Activated T-cell treated with anti-CD3 and anti-CD28 coated beads for 1 hour (primary cell): Measurements from ENCODE around the gene YTHDF2.
"Not testable (repeated sequence)": the region's sequence is repeated elsewhere in the genome, so short reads cannot be mapped to it uniquely, and the experiment has no call there.

Experiments used
- DNase-seq: peaks from one replicate; pipeline ENCODE4 v3.0.0-alpha.2; 2020; ENCODE audit warnings: low read depth

Gene YTHDF2

DNA sequence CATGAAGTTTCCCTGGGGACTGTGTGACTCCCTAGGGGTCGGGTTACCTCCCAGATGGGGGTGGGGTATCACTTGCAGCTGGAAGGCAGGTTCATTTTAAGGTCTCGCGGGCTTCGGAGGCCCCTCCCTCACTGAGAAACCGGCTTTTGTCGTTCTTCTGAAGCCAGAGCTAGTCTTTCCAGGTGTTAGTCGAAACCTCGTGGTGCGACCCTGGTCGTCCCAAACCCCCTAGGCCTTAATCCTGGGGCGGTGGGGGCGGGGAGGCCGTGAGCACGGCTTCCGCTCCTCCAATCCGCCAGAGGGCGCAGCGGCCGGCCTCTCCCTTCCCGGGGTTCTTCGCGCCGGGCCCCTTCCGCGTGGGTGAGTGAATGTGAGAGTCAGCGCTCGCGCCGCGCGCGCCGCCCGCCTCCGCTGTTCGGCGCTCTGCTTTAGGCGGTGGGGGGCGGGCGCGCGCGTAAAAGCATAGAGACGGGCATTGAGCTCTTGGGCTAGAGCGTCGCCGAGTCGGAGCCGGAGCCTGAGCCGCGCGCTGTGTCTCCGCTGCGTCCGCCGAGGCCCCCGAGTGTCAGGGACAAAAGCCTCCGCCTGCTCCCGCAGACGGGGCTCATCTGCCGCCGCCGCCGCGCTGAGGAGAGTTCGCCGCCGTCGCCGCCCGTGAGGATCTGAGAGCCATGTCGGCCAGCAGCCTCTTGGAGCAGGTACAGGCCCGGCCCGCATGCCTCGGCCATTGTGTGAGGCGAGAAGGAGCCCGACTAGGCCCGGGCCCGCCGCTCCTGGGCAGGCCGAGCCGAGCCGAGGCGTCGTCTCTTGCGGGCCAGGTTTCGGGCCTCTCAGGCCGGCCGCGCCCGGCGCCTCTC, at the start of gene YTHDF2:
Gene YTHDF2, plus strand, starts transcription at position 491 of the 857 bp plus-strand sequence. Its CDS starts 181 bp downstream, at position 672.
- peak; percentile 99 for DNase-seq

DNA sequence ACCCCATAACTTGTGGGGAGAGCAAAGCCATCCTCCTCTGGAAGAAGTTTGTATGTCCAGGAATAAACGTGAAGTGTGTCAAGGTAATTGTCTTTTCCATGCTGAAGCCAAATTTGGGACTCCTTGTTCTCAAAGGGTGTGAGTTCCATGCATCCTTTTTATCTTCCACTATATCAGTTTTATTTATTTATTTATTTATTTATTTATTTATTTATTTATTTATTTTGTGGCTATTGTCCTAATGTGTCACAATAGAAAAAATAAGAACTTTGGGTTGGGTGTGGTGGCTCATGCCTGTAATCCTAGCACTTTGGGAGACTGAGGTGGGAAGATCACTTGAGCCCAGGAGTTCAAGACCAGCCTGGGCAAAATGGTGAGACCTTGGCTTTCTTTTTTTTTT, 45.1 kb upstream of the YTHDF2 start:
- DNase-seq, result not testable (repeated sequence)

DNA sequence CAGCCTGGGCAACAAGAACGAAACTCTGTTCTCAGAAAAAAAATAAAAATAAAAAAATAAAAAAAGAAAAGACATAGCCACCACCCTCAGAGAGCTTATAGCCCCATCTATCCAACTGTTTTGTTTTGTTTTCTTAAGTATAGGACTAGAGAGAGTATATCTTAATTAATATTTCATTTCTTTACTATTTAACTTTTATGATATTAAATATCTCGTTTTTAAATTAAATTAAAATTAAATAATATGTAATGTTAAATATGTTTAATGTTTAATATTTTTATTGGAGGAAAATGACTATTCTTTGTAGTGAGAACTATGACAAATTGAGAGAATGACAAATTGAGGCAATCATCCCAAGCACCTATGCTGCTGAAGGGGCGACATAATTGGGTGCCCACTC, 33.1 kb upstream of the YTHDF2 start:
- DNase-seq, result no peak

DNA sequence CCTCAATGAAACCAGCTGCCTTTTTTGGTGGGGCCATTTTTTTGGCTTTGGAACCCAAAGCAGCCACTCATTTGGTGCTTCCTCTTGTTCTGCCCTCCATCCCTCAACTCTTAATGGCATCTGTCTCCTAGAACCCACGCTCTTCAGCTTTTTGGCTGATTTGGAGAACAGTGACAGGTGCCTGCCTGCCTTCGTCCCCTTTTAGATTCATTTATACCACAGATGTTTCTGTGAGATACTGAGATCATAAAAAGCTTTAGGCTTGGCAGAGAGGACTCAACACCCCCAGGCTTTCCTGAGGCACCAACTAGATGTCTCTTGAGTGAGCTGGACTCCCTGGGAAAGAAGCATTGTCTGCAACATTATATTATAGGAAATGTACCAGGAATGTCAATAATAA, 20.4 kb upstream of the YTHDF2 start:
- DNase-seq, result no peak

DNA sequence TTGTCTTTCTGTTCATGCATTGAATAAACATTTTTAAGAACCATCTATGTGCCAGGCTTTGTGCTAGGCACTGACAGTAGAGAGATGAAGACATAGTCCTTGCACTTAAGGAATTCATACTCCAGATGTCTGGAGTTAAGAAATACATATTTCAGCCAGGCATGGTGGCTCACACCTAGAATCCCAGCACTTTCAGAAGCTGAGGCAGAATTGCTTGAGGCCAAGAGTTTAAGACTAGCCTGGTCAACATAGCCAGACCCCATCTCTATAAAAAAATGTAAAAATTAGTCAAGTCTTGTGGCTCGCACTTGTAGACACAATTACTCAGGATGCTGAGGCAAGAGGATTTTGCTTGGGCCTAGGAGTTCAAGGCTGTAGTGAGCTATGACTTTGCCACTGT, 18.6 kb upstream of the YTHDF2 start:
- DNase-seq, result no peak

DNA sequence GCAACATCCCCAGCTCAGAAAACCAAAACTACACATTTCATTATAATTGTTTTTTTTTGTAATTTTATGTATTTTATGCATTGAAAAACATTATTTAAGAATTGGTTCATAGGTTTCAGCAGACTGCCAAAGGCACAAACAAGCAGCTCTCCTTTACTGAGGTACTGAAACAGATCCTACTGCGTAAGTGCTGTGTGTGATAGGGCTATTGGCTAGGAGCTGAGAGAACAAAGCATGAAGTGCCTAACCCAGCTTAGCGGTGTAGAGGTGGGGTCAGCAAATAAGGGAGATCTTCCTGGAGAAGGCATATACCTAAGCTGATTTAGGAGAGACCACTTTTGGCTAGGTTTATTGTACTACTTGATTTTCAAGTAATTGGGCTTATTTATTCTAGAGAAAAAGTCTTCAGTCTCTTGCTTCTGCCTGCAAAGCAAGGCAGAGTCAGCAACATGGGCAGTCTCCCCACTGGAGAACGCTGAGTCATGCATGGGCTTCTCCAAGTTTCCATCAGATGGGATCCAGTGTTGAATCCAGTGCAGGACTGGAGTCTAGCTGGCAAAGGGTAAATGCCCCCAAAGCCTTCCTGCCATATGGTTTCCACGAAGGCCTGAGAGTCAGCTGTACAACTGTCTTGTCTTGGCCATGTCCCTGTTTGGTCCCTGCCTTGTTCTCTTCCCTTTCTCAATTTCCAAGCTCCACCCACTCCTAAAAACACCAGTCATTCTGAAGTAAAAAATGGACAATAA, 18.0 kb upstream of the YTHDF2 start:
- no peak for DNase-seq

DNA sequence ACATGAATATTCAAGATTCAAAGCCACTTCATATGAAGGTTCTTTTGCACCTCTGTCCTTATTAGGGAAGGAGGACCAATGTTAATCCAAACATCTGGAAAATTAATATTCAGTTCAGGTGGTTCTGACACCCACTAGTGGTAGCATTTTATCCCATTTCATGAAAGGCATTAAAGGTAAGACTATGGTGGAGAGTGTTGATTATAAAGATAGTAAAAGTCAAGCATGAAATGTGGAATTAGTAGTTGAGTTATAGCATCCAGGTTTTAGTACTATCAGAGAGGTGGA, 17.5 kb upstream of the YTHDF2 start:
- DNase-seq, result no peak

DNA sequence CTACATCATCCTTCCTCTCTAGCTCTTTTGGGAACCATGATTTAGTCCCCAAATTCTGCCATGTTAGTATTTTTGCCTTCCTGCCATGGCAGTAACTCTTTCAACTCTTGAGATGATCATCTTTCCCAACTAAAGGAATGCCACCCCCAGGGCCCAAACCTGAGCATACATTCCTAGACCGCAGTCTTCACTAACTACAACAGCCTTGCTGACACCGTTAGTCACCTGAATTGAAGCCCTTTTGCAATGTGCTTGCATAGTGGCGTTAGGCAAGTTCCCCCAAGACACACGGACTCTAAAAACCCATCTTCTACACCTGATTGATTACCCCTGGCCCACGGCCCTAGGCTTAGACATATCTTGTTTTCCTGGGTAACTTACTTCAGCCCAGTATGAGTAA, 16.4 kb upstream of the YTHDF2 start:
- no peak for DNase-seq

DNA sequence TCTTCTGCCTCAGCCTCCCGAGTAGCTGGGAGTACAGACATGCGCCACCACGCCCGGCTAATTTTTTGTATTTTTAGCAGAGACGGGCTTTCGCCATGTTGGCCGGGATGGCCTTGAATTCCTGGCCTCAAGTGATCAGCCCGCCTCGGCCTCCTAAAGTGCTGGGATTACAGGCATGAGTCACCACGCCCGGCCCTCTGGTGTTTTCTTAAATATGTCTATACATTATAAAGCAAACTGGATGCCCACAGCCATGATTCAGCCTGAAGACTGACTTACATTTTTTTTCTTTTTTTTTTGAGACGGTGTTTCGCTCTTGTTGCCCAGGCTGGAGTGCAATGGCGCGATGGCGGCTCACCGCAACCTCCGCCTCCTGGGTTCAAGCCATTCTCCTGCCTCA, 14.8 kb upstream of the YTHDF2 start:
- DNase-seq, result not testable (repeated sequence)

DNA sequence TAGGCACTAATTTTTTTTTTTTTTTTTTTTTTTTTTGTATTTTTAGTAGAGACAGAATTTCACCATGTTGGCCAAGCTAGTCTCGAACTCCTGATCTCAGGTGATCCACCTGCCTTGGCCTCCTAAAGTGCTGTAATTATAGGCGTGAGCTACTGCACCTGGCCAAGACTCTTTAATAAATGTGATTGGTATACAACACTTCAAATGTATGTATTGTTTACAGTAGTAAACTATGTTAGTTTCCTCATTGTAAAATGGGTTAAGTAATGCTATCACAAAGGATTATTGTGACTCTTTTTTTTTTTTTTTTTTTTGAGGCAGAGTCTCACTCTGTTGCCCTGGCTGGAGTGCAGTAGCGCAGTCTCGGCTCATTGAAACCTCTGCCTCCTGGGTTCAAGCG, 11.4 kb upstream of the YTHDF2 start:
- not testable (repeated sequence) for DNase-seq

DNA sequence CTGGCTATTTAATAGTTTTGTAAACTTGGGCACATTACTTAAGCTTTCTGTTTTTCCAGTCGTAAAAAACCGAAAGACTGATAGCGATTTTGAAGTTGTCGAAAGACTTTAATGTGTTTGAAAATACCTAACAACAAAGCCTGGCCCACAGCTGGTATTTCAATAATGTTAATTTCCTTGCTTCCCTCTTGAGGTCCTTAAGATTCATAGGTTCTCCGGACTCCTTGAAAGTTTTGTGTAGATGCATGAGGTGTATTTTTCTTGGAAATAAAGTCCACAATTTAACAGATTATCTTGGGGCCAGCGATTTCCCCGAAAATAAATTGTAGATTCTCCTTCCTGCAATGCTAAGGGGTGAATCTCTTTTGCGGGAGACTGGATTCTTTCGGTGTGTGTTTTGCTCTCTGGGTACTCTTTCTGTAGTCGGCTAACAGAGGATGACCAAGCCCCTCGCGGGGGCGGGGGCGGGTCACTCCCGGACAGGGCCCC, 735 bp upstream of the YTHDF2 start:
- no peak for DNase-seq

DNA sequence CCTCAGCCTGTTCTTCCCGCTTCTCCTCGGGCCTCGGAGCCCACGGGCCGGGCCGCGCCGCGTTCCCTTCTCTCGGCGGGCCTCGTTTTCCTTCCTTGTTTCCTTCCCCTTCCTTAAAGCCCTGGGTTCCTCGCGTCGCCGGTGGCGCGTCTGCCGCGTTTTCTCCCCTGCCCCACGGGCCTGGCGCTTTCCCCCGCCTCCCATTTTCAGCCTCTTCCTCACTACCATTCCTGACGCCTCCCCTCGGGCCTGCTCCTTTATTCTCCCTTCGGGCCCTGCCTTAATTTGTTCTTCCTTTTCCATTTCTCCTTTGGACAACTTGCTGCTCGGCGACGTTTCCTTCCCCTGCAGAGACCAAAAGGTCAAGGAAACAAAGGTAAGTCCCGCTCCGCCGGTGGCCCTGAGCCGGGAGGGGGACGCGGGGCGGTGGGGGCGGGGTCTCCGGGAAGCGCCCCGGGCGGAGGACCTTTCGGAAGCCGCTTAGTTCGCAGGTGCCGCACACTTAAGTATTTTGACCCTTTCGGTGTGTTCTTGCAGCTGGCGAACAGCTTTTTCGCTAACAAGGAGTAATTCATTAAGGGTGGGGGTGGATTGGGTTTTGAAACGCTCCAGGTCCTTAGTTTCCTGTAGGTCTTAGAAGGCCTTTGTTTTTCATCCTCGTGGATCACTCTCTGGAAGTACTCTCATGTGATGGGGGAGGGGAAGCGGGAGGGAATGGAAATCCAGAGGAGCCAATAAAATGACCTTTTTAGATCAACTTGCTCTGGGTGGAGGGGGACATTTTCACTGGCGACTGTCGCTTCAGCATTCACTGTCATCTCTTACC, 780 bp downstream of the YTHDF2 start:
- DNase-seq, result peak; percentile 29

DNA sequence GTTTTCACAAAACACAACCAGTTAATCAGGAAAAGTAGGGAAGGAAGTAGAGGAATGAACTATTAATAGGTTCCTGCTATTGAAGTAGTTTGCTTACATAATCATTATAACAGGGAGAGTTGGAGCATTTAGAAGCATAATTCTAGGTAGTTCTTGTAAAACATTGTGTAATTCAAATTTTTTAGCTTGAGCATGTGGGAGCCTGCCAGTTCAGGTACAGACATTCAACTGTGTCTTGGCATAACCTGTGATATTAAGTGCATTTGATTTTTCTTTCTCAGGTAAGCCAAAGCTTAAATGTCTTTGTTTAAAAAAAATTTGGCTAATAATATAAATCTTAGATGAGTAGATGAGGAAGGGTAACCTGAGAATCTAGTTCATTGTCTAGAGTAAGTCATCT, 3.4 kb downstream of the YTHDF2 start:
- DNase-seq, result no peak

DNA sequence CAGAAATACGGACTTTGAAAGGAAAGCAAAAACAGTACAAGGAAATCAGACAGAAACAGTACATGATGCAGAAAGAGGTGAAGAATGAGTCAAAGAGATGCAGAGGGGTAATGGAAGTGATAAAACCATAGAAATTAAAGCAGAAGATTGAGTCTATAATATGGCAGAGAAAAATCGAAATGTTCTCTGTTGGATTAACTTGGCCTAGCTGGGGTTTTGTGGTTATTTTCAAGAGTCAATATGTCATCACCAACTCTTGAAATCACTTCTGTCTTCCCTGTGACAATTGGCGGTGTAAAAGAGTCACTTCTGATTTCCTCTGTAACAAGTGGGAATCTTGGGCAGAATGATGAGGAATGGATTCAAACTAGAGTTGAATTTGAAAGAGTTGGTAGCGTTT, 7.4 kb downstream of the YTHDF2 start:
- DNase-seq, result no peak

DNA sequence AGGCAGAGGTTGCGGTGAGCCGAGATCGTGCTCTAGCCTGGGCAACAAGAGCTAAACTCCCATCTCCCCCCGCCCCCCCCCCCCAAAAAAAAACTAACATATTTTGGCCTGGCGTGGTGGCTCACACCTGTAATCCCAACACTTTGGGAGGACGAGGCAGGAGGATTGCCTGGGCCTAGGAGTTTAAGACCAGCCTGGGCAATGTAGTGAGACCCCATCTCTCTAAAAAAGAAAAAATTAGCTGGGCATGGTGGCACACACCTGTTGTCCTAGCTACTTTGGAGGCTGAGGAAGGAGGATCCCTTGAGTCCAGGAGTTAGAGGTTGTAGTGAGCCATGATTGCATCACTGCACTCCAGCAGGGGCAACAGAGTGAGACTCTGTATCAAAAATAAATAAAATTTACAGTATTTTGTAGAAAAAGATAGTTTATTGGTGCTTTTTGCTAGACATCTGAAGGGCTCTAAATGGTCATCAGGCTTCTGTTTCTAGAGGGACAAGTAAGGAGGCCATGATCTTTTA, 9.0 kb downstream of the YTHDF2 start:
- no peak for DNase-seq

DNA sequence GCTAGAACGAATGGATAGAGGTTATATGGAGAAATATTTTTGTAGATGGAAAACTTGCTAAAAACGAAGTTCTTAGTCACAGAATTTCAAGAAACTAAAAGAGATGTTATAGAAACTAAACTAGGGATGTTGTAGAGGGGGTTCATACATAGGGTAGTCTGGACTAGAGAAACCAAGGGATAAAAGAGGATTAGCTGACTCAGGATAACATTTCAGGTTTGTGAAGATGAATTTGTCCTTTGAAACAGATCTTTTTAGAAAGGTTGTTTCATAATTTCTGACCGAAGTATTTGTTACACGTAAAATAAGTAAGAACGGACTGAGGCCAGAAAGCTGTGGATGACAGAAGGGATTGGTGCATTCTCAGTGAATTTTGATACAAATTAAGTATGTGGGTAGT, 13.6 kb downstream of the YTHDF2 start:
- no peak for DNase-seq

DNA sequence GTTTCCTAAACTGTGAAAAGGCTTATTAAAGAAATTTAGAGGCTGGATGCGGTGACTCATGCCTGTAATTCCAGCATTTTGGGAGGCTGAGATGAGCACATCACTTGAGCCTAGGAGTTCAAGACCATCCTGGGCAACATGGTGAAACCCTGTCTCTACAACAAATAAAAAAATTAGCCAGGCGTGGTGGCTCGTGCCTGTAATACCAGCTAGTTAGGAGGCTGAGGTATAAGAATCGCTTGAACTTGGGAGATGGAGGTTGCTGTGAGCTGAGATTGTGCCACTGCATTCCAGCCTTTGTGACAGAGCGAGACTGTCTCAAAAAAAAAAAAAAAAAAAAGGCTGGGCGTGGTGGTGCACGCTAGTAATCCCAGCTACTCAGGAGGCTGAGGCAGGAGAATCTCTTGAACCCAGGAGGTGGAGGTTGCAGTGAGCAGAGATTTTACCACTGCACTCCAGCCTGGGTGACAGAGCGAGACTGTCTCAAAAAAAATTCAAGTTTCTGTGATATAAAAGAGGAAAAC, 14.1 kb downstream of the YTHDF2 start:
- not testable (repeated sequence) for DNase-seq

DNA sequence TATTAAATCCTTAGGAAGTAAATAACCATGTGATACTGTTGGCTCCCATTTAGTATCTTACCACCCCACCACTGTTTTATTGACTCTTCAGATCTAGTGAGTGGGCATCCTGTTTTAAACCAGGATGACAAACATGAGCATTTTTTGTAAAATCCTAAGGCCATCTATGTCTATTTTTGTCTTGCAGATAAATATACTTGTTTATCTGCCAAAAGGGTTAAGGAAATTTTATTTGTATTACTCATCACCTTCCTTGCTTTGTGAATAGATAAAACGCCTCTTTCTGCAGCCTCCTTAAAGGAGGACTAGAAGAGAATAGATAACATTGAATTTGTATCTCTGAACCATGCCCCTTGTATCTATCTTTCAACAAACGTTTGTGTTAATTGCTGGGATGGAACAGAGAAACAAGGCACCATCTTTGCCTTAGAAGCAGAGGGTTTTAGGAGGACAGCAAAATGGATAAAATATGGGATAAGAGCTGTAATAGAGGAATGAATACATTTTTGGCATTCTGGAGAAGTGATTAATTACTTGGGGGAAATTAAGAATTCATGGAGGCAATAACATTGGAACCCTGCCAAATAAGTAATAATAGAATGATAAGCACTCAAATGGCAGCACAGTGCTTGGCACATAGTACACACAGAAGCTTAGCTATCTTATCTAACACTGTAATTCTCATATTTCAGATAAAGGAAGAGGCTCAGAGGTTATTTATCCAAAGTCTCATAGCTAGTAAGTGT, 14.7 kb downstream of the YTHDF2 start:
- DNase-seq, result no peak

DNA sequence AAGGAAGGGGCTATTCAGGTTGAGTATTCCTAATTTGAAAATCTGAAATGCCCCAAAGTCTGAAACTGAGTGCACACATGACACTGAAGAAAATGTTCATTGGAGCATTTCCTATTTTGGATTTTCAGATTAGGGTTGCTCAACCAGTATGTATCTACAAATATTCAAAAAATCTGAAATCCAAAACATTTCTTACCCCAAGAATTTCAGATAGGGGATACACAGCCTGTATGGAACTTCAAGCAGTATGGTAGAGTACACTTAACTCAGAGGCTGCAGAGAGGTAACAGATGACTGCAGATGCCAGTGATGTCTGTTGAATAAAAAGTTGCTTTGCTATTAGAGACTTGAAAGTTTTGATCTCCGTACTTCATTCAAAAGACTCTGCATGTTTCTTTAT, 19.0 kb downstream of the YTHDF2 start:
- DNase-seq, result no peak

DNA sequence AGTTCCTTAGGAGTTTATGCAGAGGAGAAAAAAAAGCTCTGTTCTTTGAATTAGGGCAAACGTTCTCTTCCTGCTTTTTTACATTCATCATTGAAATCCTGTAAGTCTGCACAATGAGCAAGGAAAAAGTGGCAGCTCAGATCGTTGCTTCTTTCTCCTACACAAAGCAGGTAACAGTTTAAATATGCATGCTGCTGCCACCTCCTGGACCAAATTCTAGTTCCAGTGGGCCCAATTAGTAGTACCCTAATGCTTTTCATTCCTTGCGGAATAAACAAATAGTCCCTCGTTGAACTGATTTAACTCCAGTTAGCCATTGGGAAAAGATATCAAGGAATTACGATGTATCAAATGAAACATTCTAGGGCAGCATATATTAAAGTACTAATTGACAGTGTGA, 20.1 kb downstream of the YTHDF2 start:
- DNase-seq, result no peak

DNA sequence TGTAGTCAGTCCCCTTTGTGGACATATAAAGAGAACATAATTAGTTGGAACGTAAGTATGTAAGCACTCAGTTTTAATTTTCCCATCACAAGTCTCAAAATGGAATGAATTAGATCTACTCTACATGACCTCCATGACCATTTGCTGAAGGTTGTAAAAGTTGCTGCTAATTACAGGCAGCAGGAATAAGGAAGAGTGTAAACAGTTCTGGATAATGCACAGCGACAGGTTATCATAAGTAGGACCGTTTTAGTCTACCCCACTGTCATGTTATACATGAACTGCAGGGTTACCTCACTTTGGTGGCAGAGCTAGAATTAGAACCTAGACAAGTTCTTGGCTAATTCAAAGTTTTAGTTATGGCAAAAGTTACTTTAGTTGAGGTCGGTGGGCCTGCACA, 21.7 kb downstream of the YTHDF2 start:
- no peak for DNase-seq
